ENCODE data around the gene TTC6.

Gene TTC6

GRCh38 chr14:37597914-37598746 is 2.7 kb downstream of the TTC6 start:
- DNase-seq (ENCODE audit: low read depth in 2 of 2, low spot score in 1 of 2), result no peak

GRCh38 chr14:37598747-37599506 is 3.5 kb downstream of the TTC6 start:
- no peak for DNase-seq (ENCODE audit: low read depth in 2 of 2, low spot score in 1 of 2)

GRCh38 chr14:37599507-37600368 is 4.3 kb downstream of the TTC6 start:
- no peak for DNase-seq (ENCODE audit: low read depth in 2 of 2, low spot score in 1 of 2)

GRCh38 chr14:37600880-37601741 is 5.7 kb downstream of the TTC6 start:
- DNase-seq (ENCODE audit: low read depth in 2 of 2, low spot score in 1 of 2), result no peak

GRCh38 chr14:37601865-37602264 is 6.4 kb downstream of the TTC6 start:
- no peak for DNase-seq (ENCODE audit: low read depth in 2 of 2, low spot score in 1 of 2)

- DNase-seq (ENCODE audit: low read depth in 2 of 2, low spot score in 1 of 2), result no peak
These were observed 7.4 kb downstream of the TTC6 start for GRCh38 chr14:37602605-37603453.

GRCh38 chr14:37603688-37604251 is 8.3 kb downstream of the TTC6 start:
- DNase-seq (ENCODE audit: low read depth in 2 of 2, low spot score in 1 of 2), result no peak

GRCh38 chr14:37606678-37607077 is 11.2 kb downstream of the TTC6 start:
- no peak for DNase-seq (ENCODE audit: low read depth in 2 of 2, low spot score in 1 of 2)

GRCh38 chr14:37608649-37609048 is 13.2 kb downstream of the TTC6 start:
- DNase-seq (ENCODE audit: low read depth in 2 of 2, low spot score in 1 of 2), result no peak

GRCh38 chr14:37610945-37611523 is 15.6 kb downstream of the TTC6 start:
- DNase-seq (ENCODE audit: low read depth in 2 of 2, low spot score in 1 of 2), result no peak

- DNase-seq (ENCODE audit: low read depth in 2 of 2, low spot score in 1 of 2), result no peak
These were observed 20.3 kb downstream of the TTC6 start for GRCh38 chr14:37615582-37616289.

- DNase-seq (ENCODE audit: low read depth in 2 of 2, low spot score in 1 of 2), result no peak
These were observed 21.4 kb downstream of the TTC6 start for GRCh38 chr14:37616853-37617252.

- no peak for DNase-seq (ENCODE audit: low read depth in 2 of 2, low spot score in 1 of 2)
These were observed 22.5 kb downstream of the TTC6 start for GRCh38 chr14:37617864-37618365.

GRCh38 chr14:37618498-37619028 is 23.1 kb downstream of the TTC6 start:
- DNase-seq (ENCODE audit: low read depth in 2 of 2, low spot score in 1 of 2), result no peak

- no peak for DNase-seq (ENCODE audit: low read depth in 2 of 2, low spot score in 1 of 2)
These were observed 25.4 kb downstream of the TTC6 start for GRCh38 chr14:37620856-37621255.

GRCh38 chr14:37622231-37622923 is 26.9 kb downstream of the TTC6 start:
- no peak for DNase-seq (ENCODE audit: low read depth in 2 of 2, low spot score in 1 of 2)

- no peak for DNase-seq (ENCODE audit: low read depth in 2 of 2, low spot score in 1 of 2)
These were observed 28.1 kb downstream of the TTC6 start for GRCh38 chr14:37623426-37623951.

All from stimulated activated CD8-positive, alpha-beta memory T cell treated with anti-CD3 and anti-CD28 coated beads, Interleukin-4, amount 100 ng/mL, for 1 hour (primary cell).